Measurements from ENCODE around the gene HSF2BP. TPM values are rescaled to one million over a fixed set of nuclear protein-coding genes. Genes with fewer than 3 reads are reported as not detected.

Gene HSF2BP
- total RNA-seq, 1 experiment from 2014 or later: 1.5 TPM

DNA sequence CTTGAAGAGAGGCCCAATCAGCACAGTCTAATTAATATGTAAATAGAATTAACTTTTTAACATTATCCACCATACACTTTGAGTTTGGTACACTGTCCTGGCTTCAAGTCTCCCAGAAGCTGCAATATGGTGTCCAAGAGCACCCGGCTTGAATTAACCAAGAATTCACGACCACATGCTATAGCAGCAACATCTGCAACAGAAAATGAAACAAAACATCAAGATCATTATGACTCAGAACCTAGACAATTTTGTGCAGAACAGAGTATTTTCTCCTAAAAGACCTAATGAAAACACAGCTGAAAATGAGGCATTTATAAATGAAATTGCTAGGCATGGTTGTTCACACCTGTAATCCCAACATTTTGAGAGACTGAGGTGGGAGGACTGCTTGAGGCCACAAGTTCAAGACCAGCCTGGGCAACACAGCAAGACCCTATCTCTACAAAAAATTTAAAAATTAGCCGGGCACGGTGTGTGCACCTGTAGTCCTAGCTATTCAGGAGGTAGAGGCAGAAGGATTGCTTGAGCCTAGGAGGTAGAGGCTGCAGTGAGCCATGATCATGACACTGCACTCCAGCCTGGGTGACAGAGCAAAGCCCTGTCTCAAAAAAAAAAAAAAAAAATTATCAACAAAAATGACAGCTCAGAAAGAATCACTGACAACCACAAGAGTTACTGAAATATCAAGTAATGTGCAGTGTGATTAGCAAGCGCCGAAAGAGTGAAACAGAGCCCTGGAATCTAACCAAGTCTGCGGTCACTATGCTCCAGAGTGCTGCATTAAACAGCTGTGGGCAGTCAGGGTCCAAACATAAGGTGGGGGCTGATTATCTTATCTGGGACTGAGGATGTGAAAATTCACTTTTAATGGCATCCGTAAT, 45.3 kb downstream of the HSF2BP start:
- Histone ChIP-seq H3K27ac (ENCODE audit: insufficient read length, low read depth, low read length) (no peak overlapping the region), H3K23me2 (ENCODE audit: insufficient read length, low read depth, low read length, poor library complexity, severe bottlenecking) (no peaks in the 10 kb centered on the region), H2BK12ac (ENCODE audit: insufficient read length, low read depth, low read length) (no peak overlapping the region), H3K79me1 (ENCODE audit: insufficient read depth, low read depth, low read length, poor library complexity, severe bottlenecking) (no peaks in the 10 kb centered on the region), H4K8ac (replicated peaks; ENCODE audit: insufficient read length, low read depth, low read length) (no peak overlapping the region), H3K56ac (ENCODE audit: insufficient read length, low read depth, low read length) (no peak overlapping the region), H3K18ac (ENCODE audit: insufficient read length, low read depth, low read length) (no peak overlapping the region), H3T11ph (ENCODE audit: low read length) (no peak overlapping the region), H3K23ac (ENCODE audit: insufficient read length, low read depth, low read length) (no peak overlapping the region), H3K14ac (ENCODE audit: insufficient read depth, low read length) (no peak overlapping the region), H3K9ac (ENCODE audit: extremely low read depth, insufficient read length, low read length) (no peak overlapping the region), H4K91ac (ENCODE audit: insufficient read length, low read depth, low read length) (no peak overlapping the region), H4K20me1 (ENCODE audit: control insufficient read depth, insufficient read depth, insufficient read length) (no peaks in the 10 kb centered on the region), H2AK5ac (ENCODE audit: insufficient read length, low read length) (no peak overlapping the region), H2BK5ac (ENCODE audit: insufficient read length, low read length) (no peak overlapping the region), H2BK120ac (ENCODE audit: low read depth, low read length, poor library complexity, severe bottlenecking) (no peak overlapping the region), H3K4ac (ENCODE audit: low read depth, low read length) (no peak overlapping the region), H2BK20ac (ENCODE audit: low read depth, low read length, poor library complexity, severe bottlenecking) (no peak overlapping the region), H3K4me2 (ENCODE audit: insufficient read depth, insufficient read length, low read length) (no peak overlapping the region), H4K5ac (ENCODE audit: insufficient read length, low read depth, low read length) (no peak overlapping the region), H3K9me3 (ENCODE audit: control insufficient read depth, low read depth, low read length) (no peaks in the 10 kb centered on the region), H3K27me3 (ENCODE audit: insufficient read depth, low read length) (no peaks in the 10 kb centered on the region), H2BK15ac (ENCODE audit: low read depth, low read length) (no peak overlapping the region), H3K79me2 (ENCODE audit: insufficient read depth, low read length) (no peaks in the 10 kb centered on the region), H3K4me1 (ENCODE audit: insufficient read depth, low read length) (no peaks in the 10 kb centered on the region), H2AFZ (ENCODE audit: low read length) (no peak overlapping the region)
- Mint-ChIP-seq H3K36me3 (ENCODE audit: insufficient read depth in 1 of 3, low read depth in 3 of 3) (no peaks in the 10 kb centered on the region), H3K27me3 (ENCODE audit: low read depth) (no peaks in the 10 kb centered on the region), H3K4me3 (no peak overlapping the region), H3K4me1 (peaks cover 3 to 4% of the 10 kb centered on the region in 2 experiments), H3K9me3 (no peaks in the 10 kb centered on the region), H3K27ac (no peak overlapping the region)
- TF ChIP-seq CTCF (conservative IDR thresholded peaks at IDR 0.05): no peak
- DNase-seq: no peak
- WGBS (ENCODE audit: extremely low coverage, insufficient read length, low lambda C conversion rate): no CpG with 5 or more reads among the region's 8 CpGs
